ENCODE data around the gene TOR1AIP1. TPM values are rescaled to one million over a fixed set of nuclear protein-coding genes. Genes with fewer than 3 reads are reported as not detected.
A peak's percentile ranks its signal among the peaks of the same experiment; 100 is the strongest.

TOR1AIP1 gene
- total RNA-seq, 3 donors from 2014 or later (not counting 1 experiment from before 2014, with no cell fraction given) = 55.6 to 63.9 (median 59.5) TPM

DNA sequence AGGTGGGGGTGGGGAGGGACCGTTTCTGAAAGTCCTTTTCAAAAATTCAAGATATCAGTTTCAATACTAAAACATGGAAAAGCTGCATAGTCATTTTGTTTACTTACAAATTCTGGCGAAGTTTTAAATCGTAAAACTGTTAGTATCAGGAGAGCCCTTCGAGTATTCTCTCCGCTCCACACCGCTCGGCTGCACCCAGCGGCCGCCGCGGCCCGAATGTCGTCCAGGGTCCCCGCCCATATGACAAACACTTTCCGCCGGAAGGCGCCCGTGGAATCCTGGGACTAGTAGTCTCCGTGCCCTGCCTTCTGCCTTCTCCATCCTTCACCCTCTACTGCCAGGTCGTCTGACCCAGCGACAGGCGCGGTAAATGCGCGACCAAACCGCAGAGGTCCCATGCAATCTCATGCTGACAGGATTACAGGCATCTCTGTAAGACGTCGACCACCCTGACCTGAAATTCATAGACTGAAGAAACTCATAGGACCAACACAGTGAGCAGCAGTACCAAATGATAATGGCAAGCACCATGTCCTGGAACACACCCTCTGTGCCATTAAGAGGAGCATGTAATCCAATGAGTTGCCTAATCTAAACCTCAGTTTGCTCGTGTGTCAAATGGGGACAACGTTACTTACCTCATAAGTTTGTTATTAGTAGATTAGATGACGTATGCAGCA is 4.4 kb upstream of the TOR1AIP1 start, which contains the start of gene TOR1AIP2:
Gene TOR1AIP2, minus strand, starts transcription at position 218 of the 680 bp plus-strand sequence. CDS start 25,138 bp downstream, outside the sequence.
- intact Hi-C loops (cut with micrococcal nuclease) = no loop called here
- ATAC-seq (peak; percentile 55 to 68 (median 58)), DNase-seq (peak; percentile 81 to 91)
- H3K27me3 ChIP-seq (ENCODE audit: control insufficient read depth, insufficient read depth, low read length) = no peaks in the 10 kb centered on the region
- 4% methylated on average over 30 of the region's 31 CpGs for WGBS (ENCODE audit: insufficient coverage)
- H3K4me1 ChIP-seq (ENCODE audit: control insufficient read depth, insufficient read depth, low read length) = peaks cover 13% of the 10 kb centered on the region
- no peaks in the 10 kb centered on the region for H3K9me3 ChIP-seq (ENCODE audit: control insufficient read depth, insufficient read depth, low read length)
- TF ChIP-seq, protein P1, sequence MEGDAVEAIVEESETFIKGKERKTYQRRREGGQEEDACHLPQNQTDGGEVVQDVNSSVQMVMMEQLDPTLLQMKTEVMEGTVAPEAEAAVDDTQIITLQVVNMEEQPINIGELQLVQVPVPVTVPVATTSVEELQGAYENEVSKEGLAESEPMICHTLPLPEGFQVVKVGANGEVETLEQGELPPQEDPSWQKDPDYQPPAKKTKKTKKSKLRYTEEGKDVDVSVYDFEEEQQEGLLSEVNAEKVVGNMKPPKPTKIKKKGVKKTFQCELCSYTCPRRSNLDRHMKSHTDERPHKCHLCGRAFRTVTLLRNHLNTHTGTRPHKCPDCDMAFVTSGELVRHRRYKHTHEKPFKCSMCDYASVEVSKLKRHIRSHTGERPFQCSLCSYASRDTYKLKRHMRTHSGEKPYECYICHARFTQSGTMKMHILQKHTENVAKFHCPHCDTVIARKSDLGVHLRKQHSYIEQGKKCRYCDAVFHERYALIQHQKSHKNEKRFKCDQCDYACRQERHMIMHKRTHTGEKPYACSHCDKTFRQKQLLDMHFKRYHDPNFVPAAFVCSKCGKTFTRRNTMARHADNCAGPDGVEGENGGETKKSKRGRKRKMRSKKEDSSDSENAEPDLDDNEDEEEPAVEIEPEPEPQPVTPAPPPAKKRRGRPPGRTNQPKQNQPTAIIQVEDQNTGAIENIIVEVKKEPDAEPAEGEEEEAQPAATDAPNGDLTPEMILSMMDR (IDR thresholded peaks at IDR 0.05) = no peak
- Mint-ChIP-seq H3K4me3 (peak within 1 kb of the TSS; percentile 93), H3K27me3 (ENCODE audit: low read depth in 2 of 2) (no peaks in the 10 kb centered on the region), H3K36me3 (peaks cover 7% of the 10 kb centered on the region), H3K27ac (peak within 1 kb of the TSS; percentile 86 to 90), H3K9me3 (no peaks in the 10 kb centered on the region), H3K4me1 (peaks cover 43 to 49% of the 10 kb centered on the region in 2 donors)
- peak within 1 kb of the TSS; percentile 45 for H3K27ac ChIP-seq (ENCODE audit: low read length)
- H3K36me3 ChIP-seq (ENCODE audit: control insufficient read depth, insufficient read depth, low read length) = peaks cover 4% of the 10 kb centered on the region
- H3K4me3 ChIP-seq (ENCODE audit: low read length) = peak within 1 kb of the TSS; percentile 54

- H3K27me3 ChIP-seq (ENCODE audit: control insufficient read depth, insufficient read depth, low read length) = no peaks in the 10 kb centered on the region
- no peak overlapping the region for H3K4me3 ChIP-seq (ENCODE audit: low read length)
- Mint-ChIP-seq H3K9me3 (no peaks in the 10 kb centered on the region), H3K27me3 (ENCODE audit: low read depth in 2 of 2) (no peaks in the 10 kb centered on the region), H3K4me1 (peaks cover 55% of the 10 kb centered on the region in 2 donors), H3K27ac (peak overlapping the region in 1 of 2 donors; percentile 99), H3K4me3 (peak overlapping the region; percentile 25), H3K36me3 (no peaks in the 10 kb centered on the region)
- peaks cover 5% of the 10 kb centered on the region for H3K36me3 ChIP-seq (ENCODE audit: control insufficient read depth, insufficient read depth, low read length)
- intact Hi-C loops (cut with micrococcal nuclease) = loop anchor here (5.0 kb wide), 3 partner anchors 273 to 852 kb away; partner anchors contain the start of genes FAM20B, QSOX1 and XPR1
- DNase-seq (no peak), ATAC-seq (no peak)
- 91% methylated on average over 1 of the region's 2 CpGs for WGBS (ENCODE audit: insufficient coverage)
- no peaks in the 10 kb centered on the region for H3K9me3 ChIP-seq (ENCODE audit: control insufficient read depth, insufficient read depth, low read length)
- H3K4me1 ChIP-seq (ENCODE audit: control insufficient read depth, insufficient read depth, low read length) = peaks cover 13% of the 10 kb centered on the region
- TF ChIP-seq, protein P1 (IDR thresholded peaks at IDR 0.05) = no peak
- H3K27ac ChIP-seq (ENCODE audit: low read length) = no peak overlapping the region
Measured at GRCh38 chr1:179879797-179880196, 2.3 kb upstream of the TOR1AIP1 start.

DNA sequence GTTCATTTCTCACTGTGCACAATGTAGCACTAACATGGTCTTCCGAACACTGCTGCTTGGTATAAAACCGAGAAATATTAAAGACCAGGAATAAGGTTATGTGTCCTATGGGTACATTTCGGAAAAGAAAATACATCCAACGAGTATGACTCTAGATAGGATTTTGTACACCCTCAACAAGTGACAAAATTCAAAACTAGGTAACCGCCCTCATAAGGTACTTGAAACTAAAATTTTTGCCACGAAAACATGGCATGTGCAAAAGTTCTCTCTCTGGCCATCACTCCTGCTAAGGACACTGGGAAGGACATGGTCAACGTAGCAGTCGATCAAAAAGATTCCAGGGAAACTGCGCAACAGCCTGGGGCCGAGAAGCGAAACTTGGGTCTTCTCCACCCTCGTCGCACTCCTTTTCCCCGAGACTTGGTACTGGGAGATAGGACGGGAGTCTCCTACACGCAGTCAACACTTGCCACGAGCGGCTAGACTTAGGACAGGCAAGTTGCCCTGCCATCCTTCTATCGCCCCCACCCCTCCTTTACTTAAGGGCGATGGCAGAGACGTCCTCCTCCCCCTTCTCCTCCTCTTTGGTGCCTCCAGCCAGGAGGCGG is 338 bp upstream of the TOR1AIP1 start:
- H3K4me1 Mint-ChIP-seq = peaks cover 43 to 45% of the 10 kb centered on the region in 2 donors
- no peaks in the 10 kb centered on the region for H3K27me3 Mint-ChIP-seq (ENCODE audit: low read depth in 2 of 2)

More for the DNA sequence above, 338 bp upstream of the TOR1AIP1 start:
- peaks cover 16% of the 10 kb centered on the region for H3K4me1 ChIP-seq (ENCODE audit: control insufficient read depth, insufficient read depth, low read length)
- no peaks in the 10 kb centered on the region for H3K9me3 ChIP-seq (ENCODE audit: control insufficient read depth, insufficient read depth, low read length)
- Mint-ChIP-seq H3K9me3 (no peaks in the 10 kb centered on the region), H3K27ac (peak overlapping the region; percentile 99 to 100), H3K4me3 (peak overlapping the region; percentile 97), H3K36me3 (no peaks in the 10 kb centered on the region)
- peak overlapping the region; percentile 92 for H3K27ac ChIP-seq (ENCODE audit: low read length)
- H3K4me3 ChIP-seq (ENCODE audit: low read length) = peak overlapping the region; percentile 96
- intact Hi-C loops (cut with micrococcal nuclease) = loop anchor here (1.0 to 5.0 kb wide), 4 partner anchors 73 to 854 kb away; partner anchors contain the start of genes CEP350, FAM20B, QSOX1 and XPR1
- no peaks in the 10 kb centered on the region for H3K27me3 ChIP-seq (ENCODE audit: control insufficient read depth, insufficient read depth, low read length)
- ATAC-seq (no peak), DNase-seq (no peak)
- 4% methylated on average over 21 of the region's 22 CpGs for WGBS (ENCODE audit: insufficient coverage)
- H3K36me3 ChIP-seq (ENCODE audit: control insufficient read depth, insufficient read depth, low read length) = peaks cover 19% of the 10 kb centered on the region
- TF ChIP-seq, protein P1 (IDR thresholded peaks at IDR 0.05) = no peak
